Activated CD8-positive, alpha-beta memory T cell treated with anti-CD3 and anti-CD28 coated beads, Interleukin-2, amount 50 U/mL, for 1 hour (primary cell): ENCODE results near the gene EDC3.

ENCODE experiments used
- DNase-seq: peaks from one replicate; pipeline ENCODE4 v3.0.0-alpha.2; 2020; ENCODE audit errors: extremely low read depth

Gene EDC3

GRCh38 chr15:74626336-74626735 is 69.5 kb downstream of the EDC3 start:
- DNase-seq = no peak

DNA sequence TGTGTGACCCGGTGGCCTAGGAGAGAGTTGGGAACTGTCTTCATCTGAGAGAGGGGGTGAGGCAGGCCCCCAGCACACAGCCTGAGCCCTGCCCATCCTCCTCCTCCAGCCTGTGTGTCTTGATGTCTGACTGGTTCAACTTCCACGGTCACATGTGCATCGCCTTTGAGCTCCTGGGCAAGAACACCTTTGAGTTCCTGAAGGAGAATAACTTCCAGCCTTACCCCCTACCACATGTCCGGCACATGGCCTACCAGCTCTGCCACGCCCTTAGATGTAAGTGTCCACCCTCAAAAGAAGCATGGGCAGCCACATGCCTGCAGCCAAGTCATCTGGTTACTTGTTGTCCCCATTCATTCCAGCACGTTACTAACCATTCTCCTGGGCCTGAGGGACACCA is 70.1 kb downstream of the EDC3 start:
- no peak for DNase-seq

- DNase-seq = no peak
Observed at GRCh38 chr15:74624020-74624602, 71.7 kb downstream of the EDC3 start.

DNA sequence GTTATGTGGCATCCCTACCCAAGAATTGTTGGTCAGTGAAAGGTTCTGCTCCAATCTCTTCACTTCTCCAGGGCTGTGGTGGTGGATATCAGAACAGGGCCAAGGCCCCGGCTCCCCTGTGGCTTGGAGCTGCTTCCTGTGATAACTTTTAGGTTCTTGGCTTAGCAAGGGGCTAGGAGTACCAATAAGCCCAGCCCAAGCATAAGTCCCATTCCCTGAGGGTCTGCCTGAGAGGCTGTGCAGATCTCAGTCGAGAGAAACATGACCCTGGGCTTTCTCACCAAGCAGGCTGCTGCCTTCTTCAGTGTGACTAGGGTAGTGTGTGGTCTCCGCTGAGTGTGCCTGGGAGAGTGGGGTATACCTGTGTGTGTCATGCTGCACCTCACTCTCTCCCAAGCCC is 73.1 kb downstream of the EDC3 start:
- no peak for DNase-seq

GRCh38 chr15:74621936-74622335 is 73.9 kb downstream of the EDC3 start:
- no peak for DNase-seq

DNA sequence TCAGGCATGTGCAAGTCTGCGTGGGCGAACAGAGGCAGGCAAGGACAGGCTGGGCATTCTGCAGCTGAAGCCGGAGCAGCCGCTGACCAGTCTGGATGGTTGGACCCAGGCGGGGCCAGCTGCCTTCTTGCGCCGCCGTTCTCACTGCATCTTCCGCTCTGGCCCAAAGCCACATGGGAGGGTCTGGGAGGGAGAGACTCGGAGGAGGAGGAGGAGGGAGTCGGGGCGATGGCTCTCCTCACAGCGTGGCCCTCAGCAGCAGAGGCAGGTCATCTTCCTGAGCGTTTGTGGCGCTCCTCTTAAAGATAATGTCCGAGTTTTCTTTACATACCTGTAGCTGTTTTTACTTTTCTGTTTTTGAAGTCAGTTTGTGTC is 74.3 kb downstream of the EDC3 start:
- no peak for DNase-seq

- DNase-seq = peak; percentile 40
Observed at GRCh38 chr15:74620636-74621545, 74.9 kb downstream of the EDC3 start.

DNA sequence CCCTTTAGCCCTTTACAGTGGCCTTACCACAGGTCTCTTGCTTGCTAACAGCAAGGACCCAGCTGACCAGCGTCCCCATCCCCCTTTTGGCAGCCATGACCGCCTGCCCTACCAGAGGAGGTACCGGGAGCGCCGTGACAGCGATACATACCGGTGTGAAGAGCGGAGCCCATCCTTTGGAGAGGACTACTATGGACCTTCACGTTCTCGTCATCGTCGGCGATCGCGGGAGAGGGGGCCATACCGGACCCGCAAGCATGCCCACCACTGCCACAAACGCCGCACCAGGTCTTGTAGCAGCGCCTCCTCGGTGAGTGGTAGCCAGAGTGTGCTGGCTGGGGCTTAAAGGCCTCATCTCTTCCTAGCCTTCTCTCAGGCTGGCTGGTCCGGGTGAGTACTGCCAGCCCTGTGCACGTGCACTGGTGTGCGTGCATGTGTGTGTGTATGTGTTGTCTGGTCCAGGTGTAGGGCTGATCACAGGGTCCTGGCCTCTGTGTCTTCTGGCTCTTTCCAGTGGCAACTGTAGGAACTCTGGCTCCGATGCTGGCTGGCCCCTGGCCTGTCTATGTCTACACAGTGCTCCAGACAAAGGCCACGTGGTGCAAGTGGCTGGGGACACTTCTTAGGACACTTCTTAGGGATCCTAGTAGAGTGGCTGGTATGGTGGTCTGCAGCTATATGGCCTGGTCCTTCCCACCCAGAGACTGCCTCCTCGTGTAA is 75.7 kb downstream of the EDC3 start:
- no peak for DNase-seq

DNA sequence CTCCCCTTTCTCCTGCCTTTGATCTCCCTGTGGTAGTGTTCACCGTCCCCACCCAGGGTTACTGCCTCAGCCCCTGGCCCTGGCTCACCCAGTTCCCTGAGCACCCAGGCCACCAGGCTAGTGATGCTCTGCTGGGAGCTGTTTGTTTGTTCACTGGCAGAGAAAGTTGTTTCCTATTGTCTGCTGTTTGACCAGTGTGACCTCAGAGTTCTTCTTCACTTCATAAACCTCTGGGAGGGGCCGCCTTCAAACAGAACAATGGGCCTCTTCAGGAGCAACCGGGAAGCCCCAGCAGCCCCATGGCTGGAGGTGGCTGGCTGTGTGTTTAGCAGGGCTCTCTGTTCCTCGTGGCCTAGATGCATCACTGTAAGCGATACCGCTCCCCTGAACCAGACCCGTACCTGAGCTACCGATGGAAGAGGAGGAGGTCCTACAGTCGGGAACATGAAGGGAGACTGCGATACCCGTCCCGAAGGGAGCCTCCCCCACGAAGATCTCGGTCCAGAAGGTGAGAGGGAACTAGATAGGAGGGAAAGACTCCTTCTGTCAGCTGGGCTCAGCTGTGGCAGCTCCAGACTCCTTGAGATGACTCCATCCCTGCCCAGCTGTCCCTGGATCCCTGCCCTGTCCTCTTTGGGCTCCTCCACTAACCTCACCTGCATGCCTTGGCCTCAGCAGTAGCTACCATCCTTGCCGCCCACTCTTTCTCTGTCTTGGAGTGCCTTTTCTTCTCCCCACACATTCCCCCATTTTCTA is 76.8 kb downstream of the EDC3 start:
- DNase-seq = no peak

DNA sequence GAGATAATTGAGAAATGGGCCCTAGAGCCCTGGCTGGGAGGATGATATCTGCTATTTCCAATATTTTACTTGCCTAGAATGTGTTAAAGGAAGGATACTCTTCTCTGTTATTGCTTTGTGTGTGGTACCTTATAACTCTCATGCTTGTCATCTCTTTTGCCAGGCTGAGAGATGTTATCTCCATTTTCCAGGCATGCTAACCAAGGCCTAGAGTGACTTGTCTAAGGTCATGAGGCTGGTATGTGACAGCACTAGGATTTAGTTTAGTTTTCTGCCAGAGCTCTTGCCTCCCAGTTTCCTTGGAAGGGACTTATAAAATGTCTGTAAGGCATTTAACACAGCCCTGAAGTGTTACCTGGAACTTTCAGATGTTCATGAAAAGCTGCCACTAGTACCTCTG is 78.8 kb downstream of the EDC3 start:
- DNase-seq = no peak

DNA sequence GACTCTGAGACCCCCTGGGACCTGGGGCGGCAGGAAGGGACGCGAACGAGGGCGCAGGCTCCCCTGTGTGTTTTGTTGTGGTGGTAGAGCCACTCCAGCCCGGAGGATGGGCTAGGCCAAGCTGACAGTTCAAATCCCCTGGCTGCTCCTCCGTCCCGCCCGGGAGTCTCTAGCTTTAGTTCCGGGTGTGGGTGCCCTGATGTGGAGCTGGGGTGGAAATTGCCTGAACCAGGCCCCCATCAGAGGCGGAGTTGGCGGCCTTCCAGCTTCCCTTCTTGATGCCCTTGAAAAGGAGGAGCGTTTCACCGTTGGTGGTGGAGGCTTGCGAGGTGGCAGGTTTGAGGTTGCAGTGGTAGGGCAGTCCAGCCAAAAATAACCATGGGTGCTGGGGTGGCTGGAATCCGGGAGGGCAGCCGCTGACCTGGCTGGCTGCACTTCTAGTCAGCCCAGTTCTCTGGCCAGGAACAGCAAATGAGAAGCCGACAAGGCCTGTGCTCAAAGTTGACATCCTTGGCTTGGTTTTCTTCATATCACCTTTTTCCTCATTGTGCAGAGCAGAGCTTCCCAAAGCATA is 79.4 kb downstream of the EDC3 start:
- peak; percentile 68 for DNase-seq

- DNase-seq = peak; percentile 83
Observed at GRCh38 chr15:74615508-74616365, 80.1 kb downstream of the EDC3 start, which contains the start of gene CLK3. Gene CLK3, plus strand, starts transcription at chr15:74615836. Its CDS starts 3,361 bp downstream, at chr15:74619197.

DNA sequence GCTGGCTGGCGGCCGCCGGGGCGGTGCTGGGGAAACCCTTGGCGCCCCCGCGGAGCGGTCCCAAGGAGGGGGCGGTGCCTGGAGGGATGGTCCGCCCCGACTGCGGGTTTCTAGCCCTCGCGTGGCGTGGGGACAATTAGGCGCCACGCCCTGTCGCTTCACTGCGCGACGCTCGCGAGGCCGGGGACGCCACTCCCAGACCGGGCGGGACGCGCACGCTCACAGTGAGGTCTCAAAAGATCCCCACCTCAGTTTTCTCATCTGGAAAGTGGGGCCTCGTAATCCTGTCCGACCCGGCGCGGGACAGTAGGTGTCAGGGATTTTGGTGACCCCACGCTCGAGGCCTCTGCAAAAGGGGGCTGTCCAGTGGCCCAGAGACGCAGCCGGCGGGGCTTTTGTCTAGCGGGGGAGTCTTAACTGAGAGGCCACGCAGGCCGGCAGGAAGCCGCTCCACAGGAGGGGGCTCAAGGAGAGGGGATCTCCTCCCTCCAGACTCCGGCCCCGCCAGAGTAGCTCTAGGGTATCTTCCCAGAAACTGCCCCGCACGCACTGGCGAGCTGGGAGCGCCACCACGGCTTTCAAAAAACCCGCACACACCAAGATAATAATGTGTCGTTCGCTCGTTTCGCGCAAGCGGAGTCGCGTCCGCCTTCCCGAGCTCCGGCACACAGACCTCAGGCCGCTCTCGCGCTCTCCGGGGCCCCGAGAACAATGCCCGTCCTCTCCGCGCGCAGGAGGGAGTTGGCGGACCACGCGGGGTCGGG is 80.9 kb downstream of the EDC3 start:
- DNase-seq = peak; percentile 73

GRCh38 chr15:74613953-74614743 is 81.7 kb downstream of the EDC3 start:
- DNase-seq = no peak

DNA sequence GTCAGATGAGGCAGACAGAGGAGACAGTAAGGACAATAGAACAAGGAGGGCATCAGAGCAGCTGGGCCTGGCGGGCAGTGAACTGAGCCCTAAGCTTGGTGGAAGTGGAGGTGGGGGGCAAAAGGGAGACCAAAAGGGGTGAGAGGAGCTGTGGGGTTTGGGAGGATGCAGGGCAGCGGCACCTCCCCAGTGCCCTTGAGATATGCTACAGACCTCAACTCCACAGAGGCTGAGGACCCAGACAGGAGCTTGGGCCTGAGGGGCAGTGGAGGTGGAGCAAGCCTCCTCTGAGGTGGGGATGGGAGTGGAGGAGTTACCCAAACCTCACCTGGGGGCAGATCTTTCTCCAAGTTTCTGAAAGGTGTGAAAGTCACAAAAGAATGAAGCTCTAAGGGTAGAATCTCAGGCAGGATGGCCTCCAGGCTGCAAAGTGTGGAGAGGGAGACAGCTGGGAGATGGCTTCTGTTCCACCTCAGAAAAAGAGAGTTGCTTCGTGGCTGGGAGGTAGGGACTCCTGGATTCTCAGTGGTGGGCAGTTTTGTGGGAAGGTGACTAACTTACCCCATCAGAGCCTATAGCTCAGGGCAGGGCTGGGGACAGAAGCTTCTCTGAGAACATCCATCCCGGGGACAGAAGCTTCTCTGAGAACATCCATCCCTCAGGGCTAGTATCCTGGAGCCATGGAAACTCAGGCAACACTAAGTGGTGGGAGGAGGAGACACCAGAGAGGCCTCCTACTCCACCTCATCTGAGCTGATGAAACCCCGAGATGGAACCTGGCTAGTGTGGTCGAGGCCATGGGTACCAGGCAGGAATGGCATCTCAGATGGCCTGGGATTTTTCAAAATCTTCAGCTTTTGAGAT is 82.5 kb downstream of the EDC3 start:
- DNase-seq = no peak

- no peak for DNase-seq
Observed at GRCh38 chr15:74612677-74613076, 83.1 kb downstream of the EDC3 start.

- DNase-seq = no peak
Observed at GRCh38 chr15:74611834-74612233, 84.0 kb downstream of the EDC3 start.

- no peak for DNase-seq
Observed at GRCh38 chr15:74611341-74611740, 84.5 kb downstream of the EDC3 start.
